PC-9 (cell line): ENCODE results near the gene EIF3K.

Experiments
- CTCF ChIP-seq: fragments of 200-600 bp; sonication (generic); conservative IDR thresholded peaks from 2 replicates; pipeline ENCODE4 v1.6.1; 2017; ENCODE audit warnings: mixed run types, antibody characterized with exemption, mild to moderate bottlenecking, moderate library complexity
- EZH2 ChIP-seq: fragments of 200-600 bp; sonication (generic); IDR thresholded peaks from 2 replicates; pipeline ENCODE4 v1.8.0; 2017; ENCODE audit warnings: antibody characterized with exemption, low read depth

GRCh38 chr19:38678217-38678890, 59.4 kb downstream of the EIF3K start:
- no peak for TF ChIP-seq CTCF
- TF ChIP-seq EZH2, result no peak
